ENCODE measurements around the gene PFKFB1.

Gene PFKFB1

DNA sequence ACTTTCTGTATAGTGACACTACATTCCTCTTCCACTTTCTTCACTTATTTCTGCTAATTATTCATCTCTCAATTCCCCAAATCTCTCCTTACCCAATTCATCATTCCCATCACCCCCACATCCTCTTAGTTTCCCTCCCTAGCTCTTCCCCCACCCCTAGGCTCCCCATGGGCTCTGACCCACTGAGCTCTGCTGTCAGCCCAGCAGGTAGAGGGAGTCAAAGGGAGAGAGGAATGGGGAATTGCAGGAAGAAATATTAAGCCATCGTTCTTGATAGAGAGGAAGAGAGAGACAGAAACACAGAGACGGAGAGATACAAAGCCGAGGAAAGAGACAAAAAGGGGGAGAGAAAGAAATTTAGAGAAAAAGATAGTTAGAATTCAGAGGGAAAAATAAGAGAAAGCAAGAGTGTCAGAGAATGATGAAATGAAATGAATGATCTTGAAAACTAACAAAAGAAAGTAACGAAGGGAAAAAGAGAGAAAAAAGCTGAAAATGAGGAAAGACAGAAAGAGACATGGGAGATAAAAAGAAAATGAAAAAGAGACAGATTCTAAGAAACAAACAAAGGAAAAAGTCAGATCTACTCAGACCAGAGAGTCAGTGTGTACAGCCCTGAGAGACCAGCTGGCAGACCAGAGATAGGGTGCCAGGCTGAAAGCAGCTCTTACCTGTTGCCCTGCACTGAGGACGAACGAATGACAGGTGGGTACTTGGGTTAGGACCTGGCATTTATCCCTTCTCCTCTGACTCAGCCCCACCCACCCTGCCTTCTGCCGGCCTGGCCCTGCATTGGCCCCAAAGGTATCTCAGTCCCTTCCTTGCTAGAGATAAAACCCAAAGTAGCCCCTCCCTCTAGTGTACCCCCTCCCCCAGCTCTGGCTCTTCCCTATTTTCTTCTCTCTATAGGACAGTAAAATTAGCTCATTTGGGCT, 36.5 kb upstream of the PFKFB1 start, which contains the start of gene ALAS2:
Gene ALAS2, minus strand, starts transcription at position 707 of the 935 bp plus-strand sequence. CDS start 4,977 bp downstream, outside the sequence.
- Histone ChIP-seq H3K4me3 (ENCODE audit: insufficient read depth in 1 of 2, low read depth in 1 of 2, low read length in 2 of 2) (no peak within 1 kb of the TSS), H3K79me1 (replicated peaks; ENCODE audit: low read length, poor library complexity, severe bottlenecking) (no peaks in the 10 kb centered on the region), H3K23ac (ENCODE audit: low read length in 2 of 2) (no peak within 1 kb of the TSS), H3K14ac (ENCODE audit: low read length in 2 of 2) (no peak within 1 kb of the TSS), H3K36me3 (ENCODE audit: control insufficient read depth in 1 of 2, insufficient read depth in 2 of 2, low read depth in 1 of 2, low read length in 2 of 2) (no peaks in the 10 kb centered on the region), H3K9ac (ENCODE audit: low read length) (no peak within 1 kb of the TSS), H3K27me3 (ENCODE audit: control insufficient read depth in 1 of 2, insufficient read depth in 1 of 2, low read length in 2 of 2) (peaks cover 0 to 38% of the 10 kb centered on the region in 2 experiments), H3K4ac (ENCODE audit: low read depth in 1 of 2, low read length in 2 of 2) (no peak within 1 kb of the TSS), H4K8ac (ENCODE audit: low read length) (no peak within 1 kb of the TSS), H2BK120ac (ENCODE audit: low read depth, low read length) (no peak within 1 kb of the TSS), H3K9me3 (ENCODE audit: control insufficient read depth, low read length) (peaks cover 7% of the 10 kb centered on the region), H3K4me1 (ENCODE audit: control insufficient read depth, insufficient read depth, low read depth, low read length) (no peaks in the 10 kb centered on the region), H2BK15ac (ENCODE audit: low read depth, poor library complexity, severe bottlenecking) (no peak within 1 kb of the TSS), H3K4me2 (ENCODE audit: low read length, poor library complexity, severe bottlenecking) (no peak within 1 kb of the TSS), H4K91ac (ENCODE audit: low read length) (no peak within 1 kb of the TSS), H2AFZ (ENCODE audit: low read depth, low read length) (no peak within 1 kb of the TSS), H2BK5ac (ENCODE audit: low read depth, low read length, poor library complexity, severe bottlenecking) (no peak within 1 kb of the TSS), H3K18ac (ENCODE audit: low read depth in 1 of 2, low read length in 2 of 2) (no peak within 1 kb of the TSS), H2BK12ac (ENCODE audit: low read length in 2 of 2) (no peak within 1 kb of the TSS), H2AK5ac (ENCODE audit: low read length, severe bottlenecking) (no peak within 1 kb of the TSS), H3K27ac (ENCODE audit: low read length, poor library complexity, severe bottlenecking) (no peak within 1 kb of the TSS)
- DNase-seq = no peak
- 77% methylated on average over 7 of the region's 7 CpGs for WGBS

DNA sequence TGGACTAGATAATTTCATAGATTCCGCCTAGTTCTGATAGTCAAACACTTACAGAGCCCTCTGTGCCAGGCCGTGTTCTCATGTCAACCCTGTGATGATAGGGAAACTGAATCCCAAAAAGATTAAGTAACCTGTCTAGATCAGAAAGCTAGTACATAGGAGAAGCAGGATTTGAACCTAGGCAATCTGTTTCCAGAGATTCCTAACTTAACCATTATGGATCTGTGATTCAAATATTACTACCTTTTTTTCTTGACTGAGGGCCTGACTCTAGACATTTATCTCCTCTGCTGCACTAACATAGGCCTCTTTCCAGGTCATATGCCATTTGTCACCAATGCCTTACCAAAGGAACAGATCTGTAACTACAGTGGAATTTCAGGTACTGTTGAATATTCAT, 35.3 kb upstream of the PFKFB1 start:
- H3K36me3 ChIP-seq (ENCODE audit: control insufficient read depth in 1 of 2, insufficient read depth in 2 of 2, low read depth in 1 of 2, low read length in 2 of 2) = no peaks in the 10 kb centered on the region
- no peak overlapping the region for H2AK5ac ChIP-seq (ENCODE audit: low read length, severe bottlenecking)
- no peak overlapping the region for H3K4ac ChIP-seq (ENCODE audit: low read depth in 1 of 2, low read length in 2 of 2)
- H3K23ac ChIP-seq (ENCODE audit: low read length in 2 of 2) = no peak overlapping the region
- H4K91ac ChIP-seq (ENCODE audit: low read length) = no peak overlapping the region
- no peak overlapping the region for H2AFZ ChIP-seq (ENCODE audit: low read depth, low read length)
- H3K14ac ChIP-seq (ENCODE audit: low read length in 2 of 2) = no peak overlapping the region
- H2BK15ac ChIP-seq (ENCODE audit: low read depth, poor library complexity, severe bottlenecking) = no peak overlapping the region
- no peak overlapping the region for H2BK5ac ChIP-seq (ENCODE audit: low read depth, low read length, poor library complexity, severe bottlenecking)
- H3K4me3 ChIP-seq (ENCODE audit: insufficient read depth in 1 of 2, low read depth in 1 of 2, low read length in 2 of 2) = no peak overlapping the region
- peaks cover 0 to 48% of the 10 kb centered on the region in 2 experiments for H3K27me3 ChIP-seq (ENCODE audit: control insufficient read depth in 1 of 2, insufficient read depth in 1 of 2, low read length in 2 of 2)
- H3K79me1 ChIP-seq (replicated peaks; ENCODE audit: low read length, poor library complexity, severe bottlenecking) = no peaks in the 10 kb centered on the region
- no peak overlapping the region for H3K9ac ChIP-seq (ENCODE audit: low read length)
- DNase-seq = no peak
- H3K9me3 ChIP-seq (ENCODE audit: control insufficient read depth, low read length) = no peaks in the 10 kb centered on the region
- no peak overlapping the region for H3K18ac ChIP-seq (ENCODE audit: low read depth in 1 of 2, low read length in 2 of 2)
- H2BK12ac ChIP-seq (ENCODE audit: low read length in 2 of 2) = no peak overlapping the region
- H3K4me2 ChIP-seq (ENCODE audit: low read length, poor library complexity, severe bottlenecking) = no peak overlapping the region
- no peak overlapping the region for H3K27ac ChIP-seq (ENCODE audit: low read length, poor library complexity, severe bottlenecking)
- H2BK120ac ChIP-seq (ENCODE audit: low read depth, low read length) = no peak overlapping the region
- H4K8ac ChIP-seq (ENCODE audit: low read length) = no peak overlapping the region
- no CpG with 5 or more reads among the region's 2 CpGs for WGBS
- H3K4me1 ChIP-seq (ENCODE audit: control insufficient read depth, insufficient read depth, low read depth, low read length) = no peaks in the 10 kb centered on the region

DNA sequence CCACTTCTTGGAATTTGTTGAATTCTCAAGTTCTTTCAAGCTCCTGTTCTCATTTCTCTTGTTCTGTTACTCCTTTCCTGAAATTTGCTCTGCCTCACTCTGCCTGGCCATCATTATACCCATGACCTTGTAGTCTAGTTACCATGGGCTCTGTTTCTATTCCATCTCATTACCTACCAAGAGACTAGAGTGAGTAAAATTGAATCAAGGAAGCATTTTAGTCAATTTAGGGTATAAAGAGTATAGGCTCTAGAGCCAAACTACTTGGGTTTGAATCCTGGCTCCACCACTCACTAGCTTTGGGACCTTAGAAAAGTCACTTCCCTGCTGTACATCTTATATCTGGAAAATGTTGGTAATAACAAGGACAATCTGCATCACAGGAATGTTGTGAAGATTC, 34.6 kb upstream of the PFKFB1 start:
- no peak for DNase-seq
- Histone ChIP-seq H3K9me3 (ENCODE audit: control insufficient read depth, low read length) (no peaks in the 10 kb centered on the region), H3K27me3 (ENCODE audit: control insufficient read depth in 1 of 2, insufficient read depth in 1 of 2, low read length in 2 of 2) (peaks cover 0 to 50% of the 10 kb centered on the region in 2 experiments), H3K4me2 (ENCODE audit: low read length, poor library complexity, severe bottlenecking) (no peak overlapping the region), H4K91ac (ENCODE audit: low read length) (no peak overlapping the region), H3K14ac (ENCODE audit: low read length in 2 of 2) (no peak overlapping the region), H3K27ac (ENCODE audit: low read length, poor library complexity, severe bottlenecking) (no peak overlapping the region), H2BK120ac (ENCODE audit: low read depth, low read length) (no peak overlapping the region), H2BK12ac (ENCODE audit: low read length in 2 of 2) (no peak overlapping the region), H3K4ac (ENCODE audit: low read depth in 1 of 2, low read length in 2 of 2) (no peak overlapping the region), H3K23ac (ENCODE audit: low read length in 2 of 2) (no peak overlapping the region), H3K79me1 (replicated peaks; ENCODE audit: low read length, poor library complexity, severe bottlenecking) (no peaks in the 10 kb centered on the region), H3K18ac (ENCODE audit: low read depth in 1 of 2, low read length in 2 of 2) (no peak overlapping the region), H2AFZ (ENCODE audit: low read depth, low read length) (no peak overlapping the region), H4K8ac (ENCODE audit: low read length) (no peak overlapping the region), H2BK5ac (ENCODE audit: low read depth, low read length, poor library complexity, severe bottlenecking) (no peak overlapping the region), H3K9ac (ENCODE audit: low read length) (no peak overlapping the region), H3K36me3 (ENCODE audit: control insufficient read depth in 1 of 2, insufficient read depth in 2 of 2, low read depth in 1 of 2, low read length in 2 of 2) (no peaks in the 10 kb centered on the region), H3K4me1 (ENCODE audit: control insufficient read depth, insufficient read depth, low read depth, low read length) (no peaks in the 10 kb centered on the region), H2AK5ac (ENCODE audit: low read length, severe bottlenecking) (no peak overlapping the region), H3K4me3 (ENCODE audit: insufficient read depth in 1 of 2, low read depth in 1 of 2, low read length in 2 of 2) (no peak overlapping the region), H2BK15ac (ENCODE audit: low read depth, poor library complexity, severe bottlenecking) (no peak overlapping the region)

GRCh38 chrX:55028040-55028439, 34.1 kb upstream of the PFKFB1 start:
- Histone ChIP-seq H3K36me3 (ENCODE audit: control insufficient read depth in 1 of 2, insufficient read depth in 2 of 2, low read depth in 1 of 2, low read length in 2 of 2) (no peaks in the 10 kb centered on the region), H2BK15ac (ENCODE audit: low read depth, poor library complexity, severe bottlenecking) (no peak overlapping the region), H3K9ac (ENCODE audit: low read length) (no peak overlapping the region), H3K23ac (ENCODE audit: low read length in 2 of 2) (no peak overlapping the region), H3K4me2 (ENCODE audit: low read length, poor library complexity, severe bottlenecking) (no peak overlapping the region), H4K91ac (ENCODE audit: low read length) (no peak overlapping the region), H3K9me3 (ENCODE audit: control insufficient read depth, low read length) (no peaks in the 10 kb centered on the region), H3K27me3 (ENCODE audit: control insufficient read depth in 1 of 2, insufficient read depth in 1 of 2, low read length in 2 of 2) (peaks cover 0 to 44% of the 10 kb centered on the region in 2 experiments), H3K14ac (ENCODE audit: low read length in 2 of 2) (no peak overlapping the region), H2BK5ac (ENCODE audit: low read depth, low read length, poor library complexity, severe bottlenecking) (no peak overlapping the region), H2BK120ac (ENCODE audit: low read depth, low read length) (no peak overlapping the region), H3K4me1 (ENCODE audit: control insufficient read depth, insufficient read depth, low read depth, low read length) (no peaks in the 10 kb centered on the region), H3K27ac (ENCODE audit: low read length, poor library complexity, severe bottlenecking) (no peak overlapping the region), H2BK12ac (ENCODE audit: low read length in 2 of 2) (no peak overlapping the region), H3K79me1 (replicated peaks; ENCODE audit: low read length, poor library complexity, severe bottlenecking) (no peaks in the 10 kb centered on the region), H2AFZ (ENCODE audit: low read depth, low read length) (no peak overlapping the region), H3K4me3 (ENCODE audit: insufficient read depth in 1 of 2, low read depth in 1 of 2, low read length in 2 of 2) (no peak overlapping the region), H3K4ac (ENCODE audit: low read depth in 1 of 2, low read length in 2 of 2) (no peak overlapping the region), H4K8ac (ENCODE audit: low read length) (no peak overlapping the region), H2AK5ac (ENCODE audit: low read length, severe bottlenecking) (no peak overlapping the region), H3K18ac (ENCODE audit: low read depth in 1 of 2, low read length in 2 of 2) (no peak overlapping the region)
- WGBS = 72% methylated on average over 2 of the region's 4 CpGs
- DNase-seq = no peak

Measured in mesenchymal stem cell (in vitro differentiated cells and primary cell).